ENCODE results near the gene KIAA1217. TPM values are rescaled to one million over a fixed set of nuclear protein-coding genes. Genes with fewer than 3 reads are reported as not detected.

Gene KIAA1217
- total and polyA plus RNA-seq, 9 donors = 18.8 to 39.7 (median 21.8) TPM

- Histone ChIP-seq H3K4me3 (ENCODE audit: low read length) (no peak overlapping the region), H3K27ac (ENCODE audit: low read length) (no peak overlapping the region), H3K36me3 (ENCODE audit: control insufficient read depth, insufficient read depth, low read length) (no peaks in the 10 kb centered on the region), H3K4me1 (ENCODE audit: control insufficient read depth, insufficient read depth, low read length) (peaks cover 17% of the 10 kb centered on the region), H3K27me3 (ENCODE audit: control insufficient read depth, insufficient read depth, low read length) (no peaks in the 10 kb centered on the region), H3K9me3 (replicated peaks; ENCODE audit: control insufficient read depth, low read depth, low read length) (no peaks in the 10 kb centered on the region)
- no peak for DNase-seq
- WGBS (ENCODE audit: insufficient coverage) = 85% methylated on average over 4 of the region's 6 CpGs
These were observed 169.4 kb downstream of the KIAA1217 start for GRCh38 chr10:24378126-24378920.

GRCh38 chr10:24381235-24382010, 172.5 kb downstream of the KIAA1217 start:
- WGBS (ENCODE audit: insufficient coverage) = 86% methylated on average over 4 of the region's 9 CpGs
- peak; percentile 16 for DNase-seq
- Histone ChIP-seq H3K27ac (ENCODE audit: low read length) (no peak overlapping the region), H3K27me3 (ENCODE audit: control insufficient read depth, insufficient read depth, low read length) (no peaks in the 10 kb centered on the region), H3K9me3 (replicated peaks; ENCODE audit: control insufficient read depth, low read depth, low read length) (no peaks in the 10 kb centered on the region), H3K36me3 (ENCODE audit: control insufficient read depth, insufficient read depth, low read length) (peaks cover 3% of the 10 kb centered on the region), H3K4me3 (ENCODE audit: low read length) (no peak overlapping the region), H3K4me1 (ENCODE audit: control insufficient read depth, insufficient read depth, low read length) (peaks cover 25% of the 10 kb centered on the region)

GRCh38 chr10:24382045-24382444, 173.1 kb downstream of the KIAA1217 start:
- H3K27ac ChIP-seq (ENCODE audit: low read length) = no peak overlapping the region
- H3K36me3 ChIP-seq (ENCODE audit: control insufficient read depth, insufficient read depth, low read length) = peaks cover 3% of the 10 kb centered on the region
- no peaks in the 10 kb centered on the region for H3K27me3 ChIP-seq (ENCODE audit: control insufficient read depth, insufficient read depth, low read length)
- H3K9me3 ChIP-seq (replicated peaks; ENCODE audit: control insufficient read depth, low read depth, low read length) = no peaks in the 10 kb centered on the region
- WGBS (ENCODE audit: insufficient coverage) = 70% methylated on average over 2 of the region's 3 CpGs
- no peak overlapping the region for H3K4me3 ChIP-seq (ENCODE audit: low read length)
- peaks cover 25% of the 10 kb centered on the region for H3K4me1 ChIP-seq (ENCODE audit: control insufficient read depth, insufficient read depth, low read length)
- peak; percentile 19 for DNase-seq

- Histone ChIP-seq H3K27ac (ENCODE audit: low read length) (peak overlapping the region; percentile 91), H3K27me3 (ENCODE audit: control insufficient read depth, insufficient read depth, low read length) (no peaks in the 10 kb centered on the region), H3K4me3 (ENCODE audit: low read length) (no peak overlapping the region), H3K36me3 (ENCODE audit: control insufficient read depth, insufficient read depth, low read length) (peaks cover 3% of the 10 kb centered on the region), H3K9me3 (replicated peaks; ENCODE audit: control insufficient read depth, low read depth, low read length) (no peaks in the 10 kb centered on the region), H3K4me1 (ENCODE audit: control insufficient read depth, insufficient read depth, low read length) (peaks cover 25% of the 10 kb centered on the region)
- WGBS (ENCODE audit: insufficient coverage) = no CpG with 5 or more reads among the region's 3 CpGs
- DNase-seq = no peak
These were observed 173.6 kb downstream of the KIAA1217 start for GRCh38 chr10:24382596-24382978.

- Histone ChIP-seq H3K27me3 (ENCODE audit: control insufficient read depth, insufficient read depth, low read length) (no peaks in the 10 kb centered on the region), H3K4me3 (ENCODE audit: low read length) (no peak overlapping the region), H3K9me3 (replicated peaks; ENCODE audit: control insufficient read depth, low read depth, low read length) (no peaks in the 10 kb centered on the region), H3K27ac (ENCODE audit: low read length) (peak overlapping the region; percentile 91), H3K36me3 (ENCODE audit: control insufficient read depth, insufficient read depth, low read length) (peaks cover 3% of the 10 kb centered on the region), H3K4me1 (ENCODE audit: control insufficient read depth, insufficient read depth, low read length) (peaks cover 25% of the 10 kb centered on the region)
- peak; percentile 22 for DNase-seq
- WGBS (ENCODE audit: insufficient coverage) = 31% methylated on average over 3 of the region's 12 CpGs
These were observed 174.2 kb downstream of the KIAA1217 start for GRCh38 chr10:24382979-24383663.

- WGBS (ENCODE audit: insufficient coverage) = 17% methylated on average over 4 of the region's 10 CpGs
- H3K4me1 ChIP-seq (ENCODE audit: control insufficient read depth, insufficient read depth, low read length) = peaks cover 25% of the 10 kb centered on the region
- H3K9me3 ChIP-seq (replicated peaks; ENCODE audit: control insufficient read depth, low read depth, low read length) = no peaks in the 10 kb centered on the region
- no peak overlapping the region for H3K4me3 ChIP-seq (ENCODE audit: low read length)
- peak overlapping the region; percentile 91 for H3K27ac ChIP-seq (ENCODE audit: low read length)
- peak; percentile 99 for DNase-seq
- no peaks in the 10 kb centered on the region for H3K27me3 ChIP-seq (ENCODE audit: control insufficient read depth, insufficient read depth, low read length)
- H3K36me3 ChIP-seq (ENCODE audit: control insufficient read depth, insufficient read depth, low read length) = peaks cover 3% of the 10 kb centered on the region
These were observed 174.8 kb downstream of the KIAA1217 start for GRCh38 chr10:24383681-24384106.

GRCh38 chr10:24384954-24385353, 176.0 kb downstream of the KIAA1217 start:
- H3K36me3 ChIP-seq (ENCODE audit: control insufficient read depth, insufficient read depth, low read length) = peaks cover 3% of the 10 kb centered on the region
- peaks cover 25% of the 10 kb centered on the region for H3K4me1 ChIP-seq (ENCODE audit: control insufficient read depth, insufficient read depth, low read length)
- no peak overlapping the region for H3K27ac ChIP-seq (ENCODE audit: low read length)
- 65% methylated on average over 3 of the region's 5 CpGs for WGBS (ENCODE audit: insufficient coverage)
- no peaks in the 10 kb centered on the region for H3K27me3 ChIP-seq (ENCODE audit: control insufficient read depth, insufficient read depth, low read length)
- DNase-seq = no peak
- no peak overlapping the region for H3K4me3 ChIP-seq (ENCODE audit: low read length)
- no peaks in the 10 kb centered on the region for H3K9me3 ChIP-seq (replicated peaks; ENCODE audit: control insufficient read depth, low read depth, low read length)

- Histone ChIP-seq H3K27ac (ENCODE audit: low read length) (peak overlapping the region; percentile 24), H3K27me3 (ENCODE audit: control insufficient read depth, insufficient read depth, low read length) (no peaks in the 10 kb centered on the region), H3K36me3 (ENCODE audit: control insufficient read depth, insufficient read depth, low read length) (peaks cover 3% of the 10 kb centered on the region), H3K9me3 (replicated peaks; ENCODE audit: control insufficient read depth, low read depth, low read length) (no peaks in the 10 kb centered on the region), H3K4me1 (ENCODE audit: control insufficient read depth, insufficient read depth, low read length) (peaks cover 25% of the 10 kb centered on the region), H3K4me3 (ENCODE audit: low read length) (no peak overlapping the region)
- WGBS (ENCODE audit: insufficient coverage) = 84% methylated on average over 6 of the region's 7 CpGs
- DNase-seq = no peak
These were observed 176.8 kb downstream of the KIAA1217 start for GRCh38 chr10:24385776-24386175.

GRCh38 chr10:24390146-24390700, 181.3 kb downstream of the KIAA1217 start:
- Histone ChIP-seq H3K27ac (ENCODE audit: low read length) (no peak overlapping the region), H3K4me3 (ENCODE audit: low read length) (no peak overlapping the region), H3K9me3 (replicated peaks; ENCODE audit: control insufficient read depth, low read depth, low read length) (no peaks in the 10 kb centered on the region), H3K27me3 (ENCODE audit: control insufficient read depth, insufficient read depth, low read length) (no peaks in the 10 kb centered on the region), H3K4me1 (ENCODE audit: control insufficient read depth, insufficient read depth, low read length) (peaks cover 3% of the 10 kb centered on the region), H3K36me3 (ENCODE audit: control insufficient read depth, insufficient read depth, low read length) (no peaks in the 10 kb centered on the region)
- no peak for DNase-seq
- no CpG with 5 or more reads among the region's 2 CpGs for WGBS (ENCODE audit: insufficient coverage)

GRCh38 chr10:24390746-24391145, 181.8 kb downstream of the KIAA1217 start:
- Histone ChIP-seq H3K27ac (ENCODE audit: low read length) (no peak overlapping the region), H3K4me1 (ENCODE audit: control insufficient read depth, insufficient read depth, low read length) (no peaks in the 10 kb centered on the region), H3K36me3 (ENCODE audit: control insufficient read depth, insufficient read depth, low read length) (no peaks in the 10 kb centered on the region), H3K4me3 (ENCODE audit: low read length) (no peak overlapping the region), H3K9me3 (replicated peaks; ENCODE audit: control insufficient read depth, low read depth, low read length) (no peaks in the 10 kb centered on the region), H3K27me3 (ENCODE audit: control insufficient read depth, insufficient read depth, low read length) (no peaks in the 10 kb centered on the region)
- DNase-seq = no peak
- WGBS (ENCODE audit: insufficient coverage) = no CpG with 5 or more reads among the region's 1 CpG
